H1 (cell line): Measurements from ENCODE around the gene FXR2. TPM values are rescaled to one million over a fixed set of nuclear protein-coding genes. Genes with fewer than 3 reads are reported as not detected.
A peak's percentile ranks its signal among the peaks of the same experiment; 100 is the strongest.

Source experiments
- CTCF ChIA-PET: fragments of 300-600 bp; sonication (Branson Sonifier 250); formaldehyde crosslinking; loops from one replicate; lab custom pipeline; 2021; ENCODE audit not compliant: partially characterized antibody; lab: Charles Lee
- POLR2A ChIA-PET: fragments of 300-600 bp; sonication (Branson Sonifier 250); formaldehyde crosslinking; loops from one replicate; lab custom pipeline; 2021; ENCODE audit warnings: inconsistent platforms; ENCODE audit not compliant: partially characterized antibody; lab: Charles Lee
- DNase-seq, 2 experiments: peaks; one replicate each; pipeline versions ENCODE4 v3.0.0 to v3.0.0-alpha.2; 2010 to 2022; ENCODE audit warnings: low spot score in 2 of 2, low read depth in 1 of 2, mixed read lengths in 1 of 2
- FAIRE-seq: peaks from 2 replicates; lab custom pipeline; 2011; peaks lifted over from hg19 to GRCh38; lab: Jason Lieb, UNC
- H2AFZ ChIP-seq: 2 replicates; pipeline ENCODE4 v1.8.1; 2012; ENCODE audit warnings: low read length, inconsistent platforms
- H2AK5ac ChIP-seq: 2 replicates; pipeline ENCODE4 v1.6.1; 2013; ENCODE audit warnings: low read depth, low read length
- H2BK120ac ChIP-seq: replicated peaks from 2 replicates; pipeline ENCODE3; 2013; ENCODE audit warnings: low read depth, low read length, inconsistent platforms
- H2BK12ac ChIP-seq: 2 replicates; pipeline ENCODE4 v1.6.1; 2013; ENCODE audit warnings: low read depth, low read length
- H2BK15ac ChIP-seq: 2 replicates; pipeline ENCODE4 v1.6.1; 2013; ENCODE audit warnings: low read length
- H2BK20ac ChIP-seq: 2 replicates; pipeline ENCODE4 v1.6.1; 2013; ENCODE audit warnings: low read length
- H2BK5ac ChIP-seq: 2 replicates; pipeline ENCODE4 v1.6.1; 2013; ENCODE audit warnings: low read depth, low read length
- H3K14ac ChIP-seq: 2 replicates; pipeline ENCODE4 v1.6.1; 2013; ENCODE audit warnings: inconsistent platforms; ENCODE audit not compliant: insufficient read length
- H3K18ac ChIP-seq: 2 replicates; pipeline ENCODE4 v1.6.1; 2013; ENCODE audit warnings: low read length; ENCODE audit errors: extremely low read depth
- H3K23ac ChIP-seq: 2 replicates; pipeline ENCODE4 v1.6.1; 2013; ENCODE audit warnings: inconsistent platforms; ENCODE audit not compliant: insufficient read length
- H3K23me2 ChIP-seq: 2 replicates; pipeline ENCODE4 v1.6.1; 2013; ENCODE audit warnings: low read depth, low read length
- H3K27ac ChIP-seq: 2 replicates; pipeline ENCODE4 v1.6.1; 2011; ENCODE audit warnings: low read depth, low read length, inconsistent platforms
- H3K27me3 ChIP-seq, 4 experiments: replicated peaks in 1 of 4; 1 replicate in 1 of 4; 2 replicates in 3 of 4; pipeline versions ENCODE4 v1.6.1 to v1.8.1; 2011 to 2013; ENCODE audit warnings: low read length in 3 of 4, mild to moderate bottlenecking in 3 of 4, inconsistent platforms in 2 of 4, mixed read lengths in 2 of 4, moderate library complexity in 1 of 4; ENCODE audit not compliant: control insufficient read depth in 3 of 4, insufficient read depth in 3 of 4; ENCODE audit errors: extremely low read depth in 1 of 4
- H3K36me3 ChIP-seq, 4 experiments: 2 replicates each; pipeline versions ENCODE4 v1.6.1 to v1.8.1; 2011 to 2013; ENCODE audit warnings: mild to moderate bottlenecking in 4 of 4, low read length in 3 of 4, moderate library complexity in 2 of 4, control low read depth in 1 of 4, inconsistent platforms in 1 of 4; ENCODE audit not compliant: insufficient read depth in 4 of 4, control insufficient read depth in 2 of 4
- H3K4ac ChIP-seq: replicated peaks from 2 replicates; pipeline ENCODE3; 2013; ENCODE audit warnings: low read length, low read depth, mixed read lengths, inconsistent platforms; ENCODE audit not compliant: insufficient read length
- H3K4me1 ChIP-seq, 4 experiments: replicated peaks in 1 of 4; 1 replicate in 1 of 4; 2 replicates in 3 of 4; pipeline versions ENCODE4 v1.6.1 to v1.8.1; 2011 to 2013; ENCODE audit warnings: low read length in 3 of 4, inconsistent platforms in 2 of 4, mixed read lengths in 1 of 4; ENCODE audit not compliant: insufficient read depth in 4 of 4, control insufficient read depth in 3 of 4
- H3K4me2 ChIP-seq, 2 experiments: 2 replicates each; pipeline versions ENCODE4 v1.6.1 to v1.8.1; 2011 to 2013; ENCODE audit warnings: low read depth in 2 of 2, low read length in 2 of 2, control low read depth in 1 of 2, inconsistent platforms in 1 of 2, mild to moderate bottlenecking in 1 of 2; ENCODE audit not compliant: insufficient read depth in 1 of 2
- H3K4me3 ChIP-seq, 4 experiments: fragments of 200-600, 300-600 bp in 1 of 4; sonication (generic), shearing (Covaris generic), sonication (Bioruptor Twin) in 1 of 4; 2 replicates each; pipeline versions ENCODE4 v1.5.1 to v1.8.1; 2011 to 2016; ENCODE audit warnings: low read length in 4 of 4, low read depth in 3 of 4, control low read depth in 2 of 4, inconsistent platforms in 2 of 4, mild to moderate bottlenecking in 2 of 4, mixed read lengths in 1 of 4, moderate library complexity in 1 of 4; ENCODE audit not compliant: insufficient read depth in 2 of 4; ENCODE audit errors: extremely low read depth in 1 of 4
- H3K56ac ChIP-seq: replicated peaks from 2 replicates; pipeline ENCODE3; 2013; ENCODE audit warnings: low read depth, mild to moderate bottlenecking, mixed read lengths, low read length, inconsistent platforms; ENCODE audit not compliant: insufficient read length
- H3K79me1 ChIP-seq: 2 replicates; pipeline ENCODE4 v1.6.1; 2013; ENCODE audit warnings: low read depth, low read length, control low read depth
- H3K79me2 ChIP-seq, 2 experiments: 2 replicates each; pipeline versions ENCODE4 v1.6.1 to v1.8.1; 2012 to 2013; ENCODE audit warnings: low read length in 2 of 2, mild to moderate bottlenecking in 2 of 2, inconsistent platforms in 1 of 2; ENCODE audit not compliant: insufficient read depth in 2 of 2, control insufficient read depth in 1 of 2
- H3K9ac ChIP-seq, 4 experiments: replicated peaks in 1 of 4; 1 replicate in 1 of 4; 2 replicates in 3 of 4; pipeline versions ENCODE4 v1.6.1 to v1.8.1; 2011 to 2013; ENCODE audit warnings: low read depth in 3 of 4, low read length in 3 of 4, control low read depth in 2 of 4, mild to moderate bottlenecking in 2 of 4, moderate library complexity in 2 of 4, inconsistent platforms in 1 of 4; ENCODE audit errors: extremely low read depth in 1 of 4
- H3K9me3 ChIP-seq, 2 experiments: 2 replicates each; pipeline versions ENCODE4 v1.6.1 to v1.8.1; 2012 to 2013; ENCODE audit warnings: mild to moderate bottlenecking in 2 of 2, moderate library complexity in 2 of 2, control low read depth in 1 of 2, inconsistent platforms in 1 of 2, low read depth in 1 of 2, low read length in 1 of 2, mixed read lengths in 1 of 2; ENCODE audit not compliant: insufficient read depth in 2 of 2
- H4K20me1 ChIP-seq, 2 experiments: replicated peaks in 1 of 2; 2 replicates each; pipeline versions ENCODE3 to v1.8.1; 2011 to 2013; ENCODE audit warnings: inconsistent platforms in 2 of 2, low read length in 2 of 2, mild to moderate bottlenecking in 1 of 2; ENCODE audit not compliant: insufficient read depth in 2 of 2, control insufficient read depth in 1 of 2
- H4K5ac ChIP-seq: 2 replicates; pipeline ENCODE4 v1.6.1; 2013; ENCODE audit warnings: low read length, low read depth, mixed read lengths, inconsistent platforms; ENCODE audit not compliant: insufficient read length
- H4K8ac ChIP-seq: 2 replicates; pipeline ENCODE4 v1.8.0; 2013; ENCODE audit warnings: mild to moderate bottlenecking, moderate library complexity, low read length, inconsistent platforms; ENCODE audit not compliant: insufficient read depth; ENCODE audit errors: extremely low read depth
- H4K91ac ChIP-seq: replicated peaks from 2 replicates; pipeline ENCODE3; 2013; ENCODE audit warnings: low read length, mixed read lengths, inconsistent platforms; ENCODE audit not compliant: insufficient read length
- BACH1 ChIP-seq: IDR thresholded peaks from 2 replicates; pipeline ENCODE4 v1.6.1; 2012; ENCODE audit warnings: low read length, improper control_type of control experiment
- CEBPB ChIP-seq: IDR thresholded peaks from 2 replicates; pipeline ENCODE4 v1.6.1; 2012; ENCODE audit warnings: low read depth, low read length
- HDAC2 ChIP-seq, 2 experiments: fragments of 300-600 bp in 1 of 2; sonication (generic) in 1 of 2; IDR thresholded peaks; 2 replicates each; pipeline ENCODE4 v1.6.1; 2011 to 2012; ENCODE audit warnings: low read depth in 2 of 2, low read length in 2 of 2, mild to moderate bottlenecking in 2 of 2, moderate library complexity in 2 of 2, borderline replicate concordance in 1 of 2, inconsistent platforms in 1 of 2
- JUN ChIP-seq: IDR thresholded peaks from 2 replicates; pipeline ENCODE4 v1.6.1; 2011; ENCODE audit warnings: low read depth, mild to moderate bottlenecking, improper control_type of control experiment, low read length
- PHF8 ChIP-seq: fragments of 200-600 bp; sonication (generic); conservative IDR thresholded peaks from 2 replicates; pipeline ENCODE4 v1.7.1; 2012; ENCODE audit warnings: low read depth, mild to moderate bottlenecking, inconsistent platforms, low read length, moderate library complexity
- POLR2AphosphoS5 ChIP-seq: IDR thresholded peaks from 2 replicates; pipeline ENCODE4 v1.6.1; 2011; ENCODE audit warnings: low read depth, low read length
- SAP30 ChIP-seq: fragments of 300-600 bp; sonication (generic); IDR thresholded peaks from 2 replicates; pipeline ENCODE4 v1.7.1; 2012; ENCODE audit warnings: low read length, moderate library complexity, mild to moderate bottlenecking, inconsistent platforms; ENCODE audit not compliant: insufficient read depth, insufficient replicate concordance
- SIX5 ChIP-seq: IDR thresholded peaks from 2 replicates; pipeline ENCODE4 v1.6.1; 2011; ENCODE audit warnings: mild to moderate bottlenecking, low read depth, low read length
- SP2 ChIP-seq: IDR thresholded peaks from 2 replicates; pipeline ENCODE4 v1.6.1; 2012; ENCODE audit warnings: mild to moderate bottlenecking, low read length, inconsistent platforms
- WGBS, 2 experiments: shearing (Covaris generic) in 1 of 2; methylation state at CpG; one replicate each; pipeline versions ENCODE4 v1.1.6 to v1.1.7; 2013 to 2015; ENCODE audit warnings: low lambda C conversion rate in 2 of 2, mixed read lengths in 2 of 2, inconsistent platforms in 1 of 2, low coverage in 1 of 2, missing lambda C conversion rate in 1 of 2; ENCODE audit not compliant: insufficient replicate concordance in 2 of 2, insufficient coverage in 1 of 2, insufficient read length in 1 of 2; ENCODE audit errors: extremely low coverage in 1 of 2, missing lambda C conversion rate in 1 of 2; 5-methylcytosine and 5-hydroxymethylcytosine counted together
- polyA plus RNA-seq, 7 experiments: library from polyadenylated mRNA; depleted of rRNA in 3 of 7; stranded (reverse) in 5 of 7; unstranded in 2 of 7; fragments of >200 nt in 5 of 7; fragments of 200-250 nt in 2 of 7; gene quantifications; 1 replicate in 5 of 7; 2 replicates in 1 of 7; 4 replicates in 1 of 7; pipeline versions ENCODE4 v1.2.1 to v1.2.3, GENCODE V29; 2011 to 2013; ENCODE audit warnings: missing spikeins in 2 of 7, mixed read lengths in 2 of 7
- total RNA-seq: library from RNA; stranded (reverse); fragmentation: NEBNext Ultra II Directional; extraction: Animal tissue kit (Norgen Biotek cat#: 25700); gene quantifications from 2 replicates; pipeline ENCODE4 v1.2.1, GENCODE V29; 2021

Gene FXR2
- total and polyA plus RNA-seq, 2 of the 8 experiments (the other 6 are each of a cell fraction or from before 2014, with no cell fraction given): 26.2 to 44.0 TPM

DNA sequence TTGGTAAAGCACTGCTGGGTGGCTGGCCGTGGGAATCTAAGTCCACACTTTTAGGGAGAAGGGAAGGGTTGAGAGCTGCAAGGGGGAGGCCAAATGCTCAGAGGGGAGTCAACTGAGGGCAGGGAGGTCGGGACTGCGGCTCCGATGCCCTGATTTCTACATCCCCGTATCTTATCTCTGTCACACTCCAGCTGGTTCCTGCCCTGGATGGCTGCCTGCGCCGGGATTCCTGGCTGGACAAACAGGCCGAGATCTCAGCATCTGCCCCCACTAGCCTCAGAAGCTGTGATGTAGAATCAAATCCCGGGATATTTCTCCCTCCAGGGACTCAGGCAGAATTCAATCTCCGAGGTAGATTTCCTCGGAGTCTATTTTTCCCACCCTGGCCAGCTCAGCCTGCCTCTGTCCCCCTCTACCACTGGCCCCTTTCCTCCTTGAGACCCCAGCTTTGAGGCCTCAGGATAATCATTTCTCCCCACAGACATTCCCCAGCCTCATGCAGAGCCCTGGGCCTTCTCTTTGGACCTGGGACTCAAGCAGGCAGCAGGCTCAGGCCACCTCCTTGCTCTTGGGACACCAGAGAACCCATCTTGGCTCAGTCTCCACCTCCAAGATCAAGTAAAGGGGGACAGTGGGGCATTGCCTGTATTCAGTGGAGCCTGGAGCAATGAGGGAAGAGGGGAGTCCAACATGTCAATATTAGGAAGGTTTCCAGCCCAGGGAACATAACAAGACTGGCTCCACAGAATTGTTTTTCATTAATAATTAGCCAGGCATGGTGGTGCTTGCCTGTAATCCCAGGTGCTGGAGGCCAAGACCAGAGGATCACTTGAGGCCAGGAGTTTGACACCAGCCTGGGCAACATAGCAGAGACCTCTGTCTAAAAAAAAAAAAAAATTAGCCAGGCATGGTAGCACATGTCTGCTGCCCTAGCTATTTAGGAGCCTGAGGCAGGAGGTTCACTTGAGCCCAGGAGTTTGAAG, 17.0 kb upstream of the FXR2 start:
- H3K4me1 ChIP-seq: peaks cover 2 to 14% (median 4%) of the 10 kb centered on the region in 4 experiments; a peak in 5 of 7 replicates
- no peaks in the 10 kb centered on the region for H3K79me2 ChIP-seq
- no peak overlapping the region for H2AFZ ChIP-seq
- peak overlapping the region; percentile 5; the same call in 1 of the 2 replicates for H4K8ac ChIP-seq
- no peak overlapping the region for H3K4me3 ChIP-seq
- no peak overlapping the region for H3K27ac ChIP-seq
- H3K4ac ChIP-seq: no peak overlapping the region
- H2BK15ac ChIP-seq: no peak overlapping the region
- CTCF ChIA-PET: interaction anchor here (0.6 to 15.7 kb wide), 23 partner anchors 10 to 1857 kb away, joined by 3 to 332 read pairs (median 5); partner anchors contain the start of genes ATP1B2, CD68, DNAH2 and EFNB3
- no peak overlapping the region for H3K9ac ChIP-seq
- no peak overlapping the region for H3K23ac ChIP-seq
- no peak overlapping the region for H4K91ac ChIP-seq
- H3K9me3 ChIP-seq: no peaks in the 10 kb centered on the region
- POLR2A ChIA-PET: interaction anchor here (0.5 to 79.4 kb wide), 12 partner anchors 14 to 147 kb away, joined by 3 to 2272 read pairs (median 4); partner anchors contain the start of genes ATP1B2, MPDU1, POLR2A and SOX15
- TF ChIP-seq SIX5 (no peak), JUN (no peak), PHF8 (no peak), SP2 (no peak), SAP30 (no peak), BACH1 (no peak), HDAC2 (IDR thresholded peaks at IDR 0.05; ENCODE audit: borderline replicate concordance in 1 of 2, low read depth in 2 of 2, low read length in 2 of 2) (no peak), POLR2AphosphoS5 (no peak), CEBPB (no peak)
- H3K36me3 ChIP-seq: no peaks in the 10 kb centered on the region
- FAIRE-seq (no peak), DNase-seq (no peak)
- no peak overlapping the region for H2BK120ac ChIP-seq
- H4K5ac ChIP-seq: no peak overlapping the region
- H3K56ac ChIP-seq: no peak overlapping the region
- H3K18ac ChIP-seq: no peak overlapping the region
- H3K79me1 ChIP-seq: peaks cover 2% of the 10 kb centered on the region; the same call in 1 of the 2 replicates
- H3K23me2 ChIP-seq: peaks cover 8% of the 10 kb centered on the region
- H3K4me2 ChIP-seq: no peak overlapping the region
- no peaks in the 10 kb centered on the region for H3K27me3 ChIP-seq
- H2AK5ac ChIP-seq: no peak overlapping the region
- H2BK5ac ChIP-seq: no peak overlapping the region
- H2BK20ac ChIP-seq: no peak overlapping the region
- H4K20me1 ChIP-seq: no peaks in the 10 kb centered on the region
- WGBS, 2 experiments: 90% methylated on average over 7 of the region's 11 CpGs; no CpG with 5 or more reads in 1 of the 2 experiments
- H2BK12ac ChIP-seq: no peak overlapping the region
- no peak overlapping the region for H3K14ac ChIP-seq
